HepG2 (cell line): Measurements from ENCODE around the gene RPL41. TPM values are rescaled to one million over a fixed set of nuclear protein-coding genes. Genes with fewer than 3 reads are reported as not detected.
A peak's percentile ranks its signal among the peaks of the same experiment; 100 is the strongest.

Experiments used
- CBX5 ChIP-seq: sonication (generic); formaldehyde crosslinking; IDR thresholded peaks from 2 replicates; pipeline ENCODE4 v1.4.0; 2020; ENCODE audit warnings: missing genetic modification reagents, borderline replicate concordance
- ETS1 ChIP-seq: sonication (generic); formaldehyde crosslinking; IDR thresholded peaks from 2 replicates; pipeline ENCODE4 v1.4.0; 2020; ENCODE audit warnings: missing genetic modification reagents
- GATAD1 ChIP-seq: IDR thresholded peaks from 2 replicates; pipeline ENCODE4 v1.6.1; 2016; ENCODE audit warnings: missing genetic modification reagents, missing compliant biosample characterization
- IKZF5 ChIP-seq: IDR thresholded peaks from 2 replicates; pipeline ENCODE4 v1.6.1; 2018; ENCODE audit warnings: missing genetic modification reagents, mild to moderate bottlenecking, missing compliant biosample characterization
- KDM5A ChIP-seq: fragments of 200-600 bp; sonication (generic); IDR thresholded peaks from 2 replicates; pipeline ENCODE4 v1.7.0; 2018; ENCODE audit warnings: antibody characterized with exemption, mild to moderate bottlenecking, low read length, borderline replicate concordance
- MIER3 ChIP-seq: IDR thresholded peaks from 2 replicates; pipeline ENCODE4 v1.6.1; 2016; ENCODE audit warnings: missing compliant biosample characterization, borderline replicate concordance
- MYPOP ChIP-seq: sonication (generic); formaldehyde crosslinking; IDR thresholded peaks from 2 replicates; pipeline ENCODE4 v1.8.1; 2023; ENCODE audit warnings: mild to moderate bottlenecking, moderate library complexity, missing genetic modification reagents
- NCOA1 ChIP-seq: sonication (generic); formaldehyde crosslinking; IDR thresholded peaks from 2 replicates; pipeline ENCODE4 v1.9.0; 2021; ENCODE audit warnings: missing genetic modification reagents
- PHF20 ChIP-seq: sonication (generic); formaldehyde crosslinking; IDR thresholded peaks from 2 replicates; pipeline ENCODE4 v1.5.0; 2020; ENCODE audit warnings: mild to moderate bottlenecking, missing genetic modification reagents
- REPIN1 ChIP-seq: sonication (generic); formaldehyde crosslinking; IDR thresholded peaks from 2 replicates; pipeline ENCODE4 v1.8.0; 2022; ENCODE audit warnings: missing genetic modification reagents, low read depth, mild to moderate bottlenecking, borderline replicate concordance
- SP4 ChIP-seq: sonication (generic); formaldehyde crosslinking; IDR thresholded peaks from 2 replicates; pipeline ENCODE4 v1.8.1; 2023; ENCODE audit warnings: mild to moderate bottlenecking, missing genetic modification reagents
- ZNF598 ChIP-seq: sonication (generic); formaldehyde crosslinking; IDR thresholded peaks from 2 replicates; pipeline ENCODE4 v1.5.1; 2020; ENCODE audit warnings: mild to moderate bottlenecking, missing genetic modification reagents, borderline replicate concordance
- polyA plus RNA-seq, 8 experiments: library from polyadenylated mRNA; depleted of rRNA in 3 of 8; stranded (reverse) in 7 of 8; unstranded in 1 of 8; fragments of >200 nt; fragmentation: Illumina TruSeq in 4 of 8; extraction: Trizol in 4 of 8; gene quantifications; 2 replicates each; pipeline versions ENCODE4 v1.2.1 to v1.2.3, GENCODE V29; 2011 to 2016; ENCODE audit warnings: low read depth in 4 of 8, missing spikeins in 1 of 8, mixed read lengths in 1 of 8; ENCODE audit not compliant: insufficient read depth in 1 of 8
- total RNA-seq, 5 experiments: library from RNA; depleted of rRNA; stranded (reverse); fragments of >200 nt; fragmentation: Illumina TruSeq; extraction: Trizol; gene quantifications; 2 replicates each; pipeline ENCODE4 v1.2.3, GENCODE V29; 2016; ENCODE audit warnings: low read depth in 1 of 5
- TF ChIP-seq, protein P1 (sequence below), 2 experiments: sonication (generic) in 1 of 2; formaldehyde crosslinking in 1 of 2; IDR thresholded peaks; 2 replicates each; pipeline versions ENCODE4 v1.6.1 to v1.9.0; 2014 to 2022; ENCODE audit warnings: antibody characterized with exemption in 1 of 2, borderline replicate concordance in 1 of 2, inconsistent platforms in 1 of 2, low read depth in 1 of 2, missing genetic modification reagents in 1 of 2
- TF ChIP-seq, protein P2 (sequence below): sonication (generic); formaldehyde crosslinking; IDR thresholded peaks from 2 replicates; pipeline ENCODE4 v1.8.0; 2022; ENCODE audit warnings: missing genetic modification reagents, mild to moderate bottlenecking, moderate library complexity, borderline replicate concordance

The RPL41 gene
- total and polyA plus RNA-seq, 2 of the 13 experiments (the other 11 are each of a cell fraction or from before 2014, with no cell fraction given): 4,012 to 7,670 TPM

DNA sequence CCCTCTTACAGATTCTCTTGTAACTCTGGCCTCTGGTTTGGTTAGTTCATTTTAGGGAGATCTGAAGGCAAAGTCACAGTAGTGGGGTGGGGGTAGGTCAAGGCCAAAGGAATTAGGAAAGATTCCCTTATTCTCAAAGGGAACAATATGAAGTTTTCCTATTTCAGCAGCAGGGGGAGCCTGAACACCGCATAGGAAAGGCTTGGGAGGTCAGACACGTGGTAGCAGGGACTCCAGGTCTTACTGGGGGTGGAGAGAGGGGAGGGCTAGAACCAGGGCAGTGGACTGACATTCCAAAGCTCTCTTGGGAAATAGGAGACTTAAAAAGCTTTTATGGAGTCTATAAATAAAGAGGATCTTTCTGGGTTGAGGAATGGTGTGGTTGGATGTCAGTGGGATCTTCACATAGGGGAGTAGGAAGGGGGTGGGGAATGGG, 2.9 kb downstream of the RPL41 start (continued):
- TF ChIP-seq MYPOP (no peak), CBX5 (no peak), ZNF598 (CRISPR knock-in tag) (no peak), KDM5A (peak; percentile 82; the same call in 1 of the 2 replicates), ETS1 (no peak), REPIN1 (CRISPR knock-in tag) (peak; percentile 54; the same call in 1 of the 2 replicates), NCOA1 (CRISPR knock-in tag) (no peak), GATAD1 (peak; percentile 75), IKZF5 (CRISPR knock-in tag) (0 out of 2 replicates have a peak, but pooled peaks have one; percentile 18), MIER3 (peak; percentile 48; the same call in 1 of the 2 replicates), PHF20 (CRISPR knock-in tag) (no peak), SP4 (CRISPR knock-in tag) (no peak)
- TF ChIP-seq, protein P1, sequence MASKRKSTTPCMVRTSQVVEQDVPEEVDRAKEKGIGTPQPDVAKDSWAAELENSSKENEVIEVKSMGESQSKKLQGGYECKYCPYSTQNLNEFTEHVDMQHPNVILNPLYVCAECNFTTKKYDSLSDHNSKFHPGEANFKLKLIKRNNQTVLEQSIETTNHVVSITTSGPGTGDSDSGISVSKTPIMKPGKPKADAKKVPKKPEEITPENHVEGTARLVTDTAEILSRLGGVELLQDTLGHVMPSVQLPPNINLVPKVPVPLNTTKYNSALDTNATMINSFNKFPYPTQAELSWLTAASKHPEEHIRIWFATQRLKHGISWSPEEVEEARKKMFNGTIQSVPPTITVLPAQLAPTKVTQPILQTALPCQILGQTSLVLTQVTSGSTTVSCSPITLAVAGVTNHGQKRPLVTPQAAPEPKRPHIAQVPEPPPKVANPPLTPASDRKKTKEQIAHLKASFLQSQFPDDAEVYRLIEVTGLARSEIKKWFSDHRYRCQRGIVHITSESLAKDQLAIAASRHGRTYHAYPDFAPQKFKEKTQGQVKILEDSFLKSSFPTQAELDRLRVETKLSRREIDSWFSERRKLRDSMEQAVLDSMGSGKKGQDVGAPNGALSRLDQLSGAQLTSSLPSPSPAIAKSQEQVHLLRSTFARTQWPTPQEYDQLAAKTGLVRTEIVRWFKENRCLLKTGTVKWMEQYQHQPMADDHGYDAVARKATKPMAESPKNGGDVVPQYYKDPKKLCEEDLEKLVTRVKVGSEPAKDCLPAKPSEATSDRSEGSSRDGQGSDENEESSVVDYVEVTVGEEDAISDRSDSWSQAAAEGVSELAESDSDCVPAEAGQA (IDR thresholded peaks at IDR 0.05; ENCODE audit: low read depth): no peak
- TF ChIP-seq, protein P1 (CRISPR knock-in tag; IDR thresholded peaks at IDR 0.05; ENCODE audit: borderline replicate concordance): no peak
- TF ChIP-seq, protein P2, sequence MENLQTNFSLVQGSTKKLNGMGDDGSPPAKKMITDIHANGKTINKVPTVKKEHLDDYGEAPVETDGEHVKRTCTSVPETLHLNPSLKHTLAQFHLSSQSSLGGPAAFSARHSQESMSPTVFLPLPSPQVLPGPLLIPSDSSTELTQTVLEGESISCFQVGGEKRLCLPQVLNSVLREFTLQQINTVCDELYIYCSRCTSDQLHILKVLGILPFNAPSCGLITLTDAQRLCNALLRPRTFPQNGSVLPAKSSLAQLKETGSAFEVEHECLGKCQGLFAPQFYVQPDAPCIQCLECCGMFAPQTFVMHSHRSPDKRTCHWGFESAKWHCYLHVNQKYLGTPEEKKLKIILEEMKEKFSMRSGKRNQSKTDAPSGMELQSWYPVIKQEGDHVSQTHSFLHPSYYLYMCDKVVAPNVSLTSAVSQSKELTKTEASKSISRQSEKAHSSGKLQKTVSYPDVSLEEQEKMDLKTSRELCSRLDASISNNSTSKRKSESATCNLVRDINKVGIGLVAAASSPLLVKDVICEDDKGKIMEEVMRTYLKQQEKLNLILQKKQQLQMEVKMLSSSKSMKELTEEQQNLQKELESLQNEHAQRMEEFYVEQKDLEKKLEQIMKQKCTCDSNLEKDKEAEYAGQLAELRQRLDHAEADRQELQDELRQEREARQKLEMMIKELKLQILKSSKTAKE: no peak
